HepG2 (cell line): Measurements from ENCODE around the gene PPP6R2. TPM values are rescaled to one million over a fixed set of nuclear protein-coding genes. Genes with fewer than 3 reads are reported as not detected.
A peak's percentile ranks its signal among the peaks of the same experiment; 100 is the strongest.

ENCODE experiments used
- E2F1 ChIP-seq: sonication (generic); formaldehyde crosslinking; IDR thresholded peaks from 2 replicates; pipeline ENCODE4 v1.5.0; 2020; ENCODE audit warnings: missing genetic modification reagents
- GABPB1 ChIP-seq: IDR thresholded peaks from 2 replicates; pipeline ENCODE4 v1.6.1; 2016; ENCODE audit warnings: mild to moderate bottlenecking, missing genetic modification reagents, moderate library complexity, missing compliant biosample characterization
- HMGXB3 ChIP-seq: sonication (generic); formaldehyde crosslinking; IDR thresholded peaks from 2 replicates; pipeline ENCODE4 v1.4.0; 2020; ENCODE audit warnings: missing genetic modification reagents, borderline replicate concordance
- IRF9 ChIP-seq: sonication (generic); formaldehyde crosslinking; IDR thresholded peaks from 2 replicates; pipeline ENCODE4 v1.8.0; 2022; ENCODE audit warnings: missing genetic modification reagents, mild to moderate bottlenecking, borderline replicate concordance
- RXRA ChIP-seq: sonication (generic); formaldehyde crosslinking; IDR thresholded peaks from 2 replicates; pipeline ENCODE4 v1.5.1; 2020; ENCODE audit warnings: missing genetic modification reagents
- THAP8 ChIP-seq: sonication (generic); formaldehyde crosslinking; IDR thresholded peaks from 2 replicates; pipeline ENCODE4 v1.5.1; 2020; ENCODE audit warnings: missing genetic modification reagents, mild to moderate bottlenecking, borderline replicate concordance
- U2AF1 ChIP-seq: fragments of 200-400 bp; formaldehyde crosslinking; optimal IDR thresholded peaks from 2 replicates; pipeline ENCODE3; 2017; ENCODE audit warnings: mild to moderate bottlenecking, low read depth, low read length
- ZBTB26 ChIP-seq: IDR thresholded peaks from 2 replicates; pipeline ENCODE4 v1.6.1; 2016; ENCODE audit warnings: missing compliant biosample characterization, missing genetic modification reagents, borderline replicate concordance
- ZNF605 ChIP-seq: sonication (generic); formaldehyde crosslinking; IDR thresholded peaks from 2 replicates; pipeline ENCODE4 v1.8.0; 2022; ENCODE audit warnings: mild to moderate bottlenecking, missing genetic modification reagents
- ZNF687 ChIP-seq: sonication (generic); formaldehyde crosslinking; IDR thresholded peaks from 2 replicates; pipeline ENCODE4 v1.5.1; 2020; ENCODE audit warnings: mild to moderate bottlenecking, missing genetic modification reagents, moderate library complexity
- ZNF7 ChIP-seq: IDR thresholded peaks from 2 replicates; pipeline ENCODE4 v1.6.1; 2016; ENCODE audit warnings: missing biosample characterization, missing genetic modification reagents
- polyA plus RNA-seq, 8 experiments: library from polyadenylated mRNA; depleted of rRNA in 3 of 8; stranded (reverse) in 7 of 8; unstranded in 1 of 8; fragments of >200 nt; fragmentation: Illumina TruSeq in 4 of 8; extraction: Trizol in 4 of 8; gene quantifications; 2 replicates each; pipeline versions ENCODE4 v1.2.1 to v1.2.3, GENCODE V29; 2011 to 2016; ENCODE audit warnings: low read depth in 4 of 8, missing spikeins in 1 of 8, mixed read lengths in 1 of 8; ENCODE audit not compliant: insufficient read depth in 1 of 8
- total RNA-seq, 5 experiments: library from RNA; depleted of rRNA; stranded (reverse); fragments of >200 nt; fragmentation: Illumina TruSeq; extraction: Trizol; gene quantifications; 2 replicates each; pipeline ENCODE4 v1.2.3, GENCODE V29; 2016; ENCODE audit warnings: low read depth in 1 of 5

Gene PPP6R2
- total and polyA plus RNA-seq, 2 of the 13 experiments (the other 11 are each of a cell fraction or from before 2014, with no cell fraction given) = 55.0 to 102 TPM

GRCh38 chr22:50486561-50487289 is 143.6 kb downstream of the PPP6R2 start, which contains the start of gene MIOX (continued):
- 0 out of 2 replicates have a peak, but pooled peaks have one; percentile 43 for TF ChIP-seq HMGXB3 (CRISPR knock-in tag)
- TF ChIP-seq U2AF1 = no peak
- TF ChIP-seq ZNF7 (CRISPR knock-in tag) = no peak
- TF ChIP-seq RXRA (CRISPR knock-in tag) = 0 out of 2 replicates have a peak, but pooled peaks have one; percentile 4
- TF ChIP-seq ZNF605 = no peak
- no peak for TF ChIP-seq E2F1 (CRISPR knock-in tag)
- TF ChIP-seq THAP8 = no peak
- peak; percentile 87 for TF ChIP-seq ZNF687 (CRISPR knock-in tag)
- TF ChIP-seq IRF9 = no peak
- TF ChIP-seq GABPB1 (CRISPR knock-in tag) = peak; percentile 88
- TF ChIP-seq ZBTB26 (CRISPR knock-in tag) = peak; percentile 0; the same call in 1 of the 2 replicates
